ENCODE results near the gene MPC1L.

Gene MPC1L

DNA sequence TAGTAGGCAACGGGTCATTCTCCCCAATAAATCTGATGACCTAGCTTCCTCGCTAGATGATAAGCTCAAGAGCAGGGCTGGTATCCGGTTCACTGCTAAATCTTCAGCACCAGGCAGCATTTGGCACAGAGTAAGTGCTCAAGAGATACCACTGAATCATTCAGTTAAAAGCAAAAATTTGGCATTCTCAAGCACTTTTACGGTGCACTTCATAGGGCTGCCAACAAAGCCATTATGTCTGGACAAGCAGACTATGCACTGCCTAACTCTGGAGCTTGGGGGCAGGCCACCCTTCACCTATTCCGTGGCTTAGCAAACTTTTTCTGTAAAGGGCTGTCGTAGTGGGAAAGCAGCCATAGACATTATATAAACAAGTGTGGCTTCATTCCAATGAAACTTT, 47.9 kb downstream of the MPC1L start:
- H3K9me3 ChIP-seq (ENCODE audit: control insufficient read depth, low read length), result no peaks in the 10 kb centered on the region
- H3K4me3 ChIP-seq (ENCODE audit: low read length), result no peak overlapping the region
- H3K9ac ChIP-seq (ENCODE audit: low read length), result no peak overlapping the region
- no peaks in the 10 kb centered on the region for H3K27me3 ChIP-seq (ENCODE audit: control insufficient read depth, insufficient read depth, low read length)
- H3K4me1 ChIP-seq (ENCODE audit: control insufficient read depth, insufficient read depth, low read length), result no peaks in the 10 kb centered on the region
- H3K36me3 ChIP-seq (ENCODE audit: control insufficient read depth, insufficient read depth, low read length), result no peaks in the 10 kb centered on the region

Data from mucosa of stomach (tissue), 1 donor.